ENCODE data around the gene AGMO.

- TF ChIP-seq CTCF (IDR thresholded peaks at IDR 0.05; ENCODE audit: insufficient read depth, low read length, poor library complexity, severe bottlenecking): no peak
- no peak for TF ChIP-seq EZH2phosphoT487 (conservative IDR thresholded peaks at IDR 0.05; ENCODE audit: low read length)
These were observed 100.2 kb downstream of the AGMO start for GRCh38 chr7:15461576-15461975.

All from SU-DHL-6 (cell line).